ENCODE results near the gene LRRC23. TPM values are rescaled to one million over a fixed set of nuclear protein-coding genes. Genes with fewer than 3 reads are reported as not detected.
A peak's percentile ranks its signal among the peaks of the same experiment; 100 is the strongest.

Gene LRRC23
- total and polyA plus RNA-seq, 2 of the 13 experiments (the other 11 are each of a cell fraction or from before 2014, with no cell fraction given), result 6.0 to 7.8 TPM

GRCh38 chr12:6872073-6873048 is 32.3 kb upstream of the LRRC23 start (continued):
- peak; percentile 72 for TF ChIP-seq ZNF574 (CRISPR knock-in tag; IDR thresholded peaks at IDR 0.05)
- peak; percentile 92 for TF ChIP-seq HNRNPK (IDR thresholded peaks at IDR 0.05; ENCODE audit: low read depth, low read length, poor library complexity, severe bottlenecking)
- TF ChIP-seq FOXA1 (IDR thresholded peaks at IDR 0.05), result no peak
- TF ChIP-seq FOXA1 (CRISPR knock-in tag; IDR thresholded peaks at IDR 0.05), result no peak
- no peak for TF ChIP-seq HIC2 (CRISPR knock-in tag; IDR thresholded peaks at IDR 0.05; ENCODE audit: low read depth)
- TF ChIP-seq ZBTB26 (CRISPR knock-in tag; IDR thresholded peaks at IDR 0.05; ENCODE audit: borderline replicate concordance), result no peak; the same call in 1 of the 2 replicates
- no peak for TF ChIP-seq LCORL (IDR thresholded peaks at IDR 0.05)
- peak; percentile 57 for TF ChIP-seq LCORL (CRISPR knock-in tag; IDR thresholded peaks at IDR 0.05)
- TF ChIP-seq ZFY (CRISPR knock-in tag; IDR thresholded peaks at IDR 0.05), result peak; percentile 60
- 0 out of 2 replicates have a peak, but pooled peaks have one; percentile 57 for TF ChIP-seq ZBTB39 (CRISPR knock-in tag; IDR thresholded peaks at IDR 0.05)
- TF ChIP-seq SATB2 (CRISPR knock-in tag; IDR thresholded peaks at IDR 0.05), result no peak
- TF ChIP-seq KLF6 (CRISPR knock-in tag; IDR thresholded peaks at IDR 0.05), result no peak
- TF ChIP-seq HNRNPLL (IDR thresholded peaks at IDR 0.05; ENCODE audit: low read depth, low read length, poor library complexity, severe bottlenecking), result peak; percentile 16
- no peak for TF ChIP-seq THYN1 (CRISPR knock-in tag; IDR thresholded peaks at IDR 0.05; ENCODE audit: borderline replicate concordance, low read depth)
- TF ChIP-seq CBX1 (IDR thresholded peaks at IDR 0.05; ENCODE audit: low read depth), result no peak
- peak; percentile 85 for TF ChIP-seq PTBP1 (IDR thresholded peaks at IDR 0.05; ENCODE audit: low read depth, low read length, poor library complexity, severe bottlenecking)
- no peak; the same call in 1 of the 2 replicates for TF ChIP-seq PPARG (CRISPR knock-in tag; conservative IDR thresholded peaks at IDR 0.05)
- TF ChIP-seq ZNF619 (CRISPR knock-in tag; IDR thresholded peaks at IDR 0.05), result peak; percentile 88; the same call in 1 of the 2 replicates
- peak; percentile 38; the same call in 1 of the 2 replicates for TF ChIP-seq ZNF777 (CRISPR knock-in tag; IDR thresholded peaks at IDR 0.05)
- peak; percentile 70 for TF ChIP-seq HNRNPL (IDR thresholded peaks at IDR 0.05; ENCODE audit: low read depth, low read length)
- TF ChIP-seq ZNF251 (CRISPR knock-in tag; IDR thresholded peaks at IDR 0.05), result 0 out of 2 replicates have a peak, but pooled peaks have one; percentile 34
- no peak; the same call in 1 of the 2 replicates for TF ChIP-seq ETV6 (CRISPR knock-in tag; conservative IDR thresholded peaks at IDR 0.05)
